HG03432 (cell line): ENCODE data around the gene RAMACL.

Source experiments
- ATAC-seq: cut with Tn5 transposase; IDR thresholded peaks from one replicate; pipeline ENCODE4 v1.9.1; 2021; ENCODE audit warnings: mild to moderate bottlenecking, moderate library complexity; ENCODE audit not compliant: unreplicated experiment

The RAMACL gene

DNA sequence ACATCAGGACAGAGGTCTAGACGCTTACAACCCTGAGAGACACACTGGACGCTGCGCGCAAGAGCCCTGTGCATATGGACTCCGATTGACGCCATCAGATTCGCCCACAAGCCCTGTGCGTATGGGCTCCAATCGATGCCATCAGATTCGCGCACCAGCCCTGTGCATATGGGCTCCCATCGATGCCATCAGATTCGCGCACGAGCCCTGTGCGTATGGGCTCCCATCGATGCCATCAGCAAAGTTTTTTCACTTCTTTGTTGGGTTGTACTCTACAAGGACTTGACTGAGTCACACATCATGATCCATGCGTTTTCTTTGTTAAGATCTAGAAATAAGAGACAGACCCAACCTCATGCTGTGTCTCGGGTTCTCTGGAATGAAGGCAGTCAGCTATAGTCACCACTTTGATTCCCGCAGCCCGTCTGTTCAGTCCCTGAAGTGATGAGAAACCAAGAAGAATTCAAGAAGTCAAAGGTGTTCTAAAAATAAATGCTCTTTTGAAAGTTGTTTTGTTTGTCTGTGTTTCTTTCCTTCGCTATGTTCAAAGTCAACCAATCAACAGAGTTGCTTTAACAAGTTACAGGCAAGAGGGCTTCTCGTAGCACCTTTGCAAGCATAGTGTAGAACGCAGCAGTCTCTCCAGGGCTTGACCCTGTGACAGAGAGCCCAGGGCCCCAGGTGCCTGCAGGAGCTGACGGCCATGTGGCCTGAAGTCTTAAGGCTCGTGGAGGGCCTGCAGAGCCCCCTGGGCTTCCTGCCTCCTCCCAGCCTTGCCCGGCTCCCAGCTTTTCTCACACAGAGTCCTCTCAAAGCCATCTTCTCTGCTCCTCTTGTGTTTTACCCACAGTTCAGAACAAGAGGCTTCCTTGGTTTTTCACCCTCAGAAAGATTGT lies 32.6 kb upstream of the RAMACL start:
- no peak for ATAC-seq

DNA sequence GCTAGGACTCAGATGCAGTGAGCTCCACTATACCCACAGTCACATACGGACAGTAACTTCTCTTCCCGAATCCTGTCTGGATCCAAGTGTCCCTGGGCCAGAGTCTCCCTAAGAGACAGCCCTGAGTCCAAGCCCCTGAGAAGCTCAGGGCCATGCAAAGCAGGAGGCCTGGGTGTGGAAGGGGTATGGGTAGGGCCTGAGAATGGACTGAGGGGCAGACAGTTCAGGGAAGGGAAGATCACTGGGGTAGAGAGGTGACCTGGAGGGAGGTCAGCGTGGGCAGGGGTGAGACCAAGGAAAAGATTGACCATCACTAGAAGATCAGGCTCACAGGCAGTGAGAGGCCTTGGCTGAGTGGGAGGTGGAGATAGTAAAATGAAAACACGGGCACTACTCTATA lies 31.8 kb upstream of the RAMACL start:
- ATAC-seq = no peak

DNA sequence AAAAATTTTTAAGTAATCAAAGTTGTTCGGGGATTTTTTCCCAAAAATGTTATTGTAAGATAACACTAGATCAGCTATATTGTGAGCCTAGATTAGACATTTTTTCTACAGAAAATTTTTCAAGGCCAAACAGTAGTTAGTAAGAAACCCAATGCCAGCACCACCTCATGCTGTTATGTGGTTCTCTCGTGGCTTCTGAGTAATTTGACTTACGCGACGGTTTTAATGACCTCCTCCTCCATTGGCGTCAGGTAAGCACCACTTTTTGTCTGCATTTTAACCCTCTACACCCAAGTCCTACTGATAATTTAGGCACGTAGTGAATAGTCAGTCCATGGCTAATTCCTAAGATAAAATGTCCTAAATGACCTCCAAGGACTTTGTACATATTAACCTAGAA lies 30.9 kb upstream of the RAMACL start:
- no peak for ATAC-seq

DNA sequence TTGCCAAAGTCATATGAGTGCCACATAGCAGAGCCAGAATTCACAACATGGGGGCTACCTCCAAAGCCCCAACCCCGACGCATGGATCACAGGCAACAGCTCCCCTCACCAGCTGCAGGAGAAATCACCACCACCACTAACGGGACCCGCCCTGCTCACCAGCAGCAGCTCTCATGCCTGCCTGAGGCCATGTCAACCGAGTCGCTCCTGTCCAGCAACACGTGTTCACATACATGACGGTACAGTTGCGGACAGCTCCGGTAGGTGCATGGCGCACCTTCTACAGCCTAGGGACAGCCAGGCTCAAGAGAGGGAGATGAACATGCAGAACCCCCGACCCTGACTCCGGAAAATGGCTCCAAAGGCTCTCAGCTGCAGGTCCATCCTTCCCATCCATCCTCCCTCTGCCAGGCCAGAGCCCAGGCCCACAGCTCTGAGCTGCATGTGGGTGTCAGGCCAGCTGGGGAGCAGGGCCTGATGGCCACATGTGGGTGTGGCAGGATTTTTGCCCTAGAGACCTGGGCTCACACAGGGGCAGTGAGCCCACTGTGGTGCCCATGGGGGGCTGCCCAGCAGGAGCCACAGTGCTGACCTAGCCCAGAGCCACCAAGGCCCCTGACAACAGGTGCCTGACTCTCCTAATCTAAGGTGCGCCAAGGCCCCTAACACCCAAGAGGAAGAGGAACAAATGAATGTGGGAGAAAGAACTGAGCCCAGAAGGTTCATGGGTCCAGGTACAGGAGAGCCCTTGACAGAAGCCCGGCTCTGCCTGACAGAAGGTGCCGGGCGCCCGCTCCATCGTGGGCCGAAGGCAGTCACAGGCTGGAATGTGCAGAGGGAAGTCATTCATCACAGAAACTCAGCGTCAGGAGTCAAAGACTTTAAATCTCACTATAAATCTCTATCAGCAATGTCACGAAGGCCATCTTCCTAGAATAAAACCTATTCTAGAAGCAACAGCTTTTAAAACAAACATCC lies 30.1 kb upstream of the RAMACL start:
- no peak for ATAC-seq

DNA sequence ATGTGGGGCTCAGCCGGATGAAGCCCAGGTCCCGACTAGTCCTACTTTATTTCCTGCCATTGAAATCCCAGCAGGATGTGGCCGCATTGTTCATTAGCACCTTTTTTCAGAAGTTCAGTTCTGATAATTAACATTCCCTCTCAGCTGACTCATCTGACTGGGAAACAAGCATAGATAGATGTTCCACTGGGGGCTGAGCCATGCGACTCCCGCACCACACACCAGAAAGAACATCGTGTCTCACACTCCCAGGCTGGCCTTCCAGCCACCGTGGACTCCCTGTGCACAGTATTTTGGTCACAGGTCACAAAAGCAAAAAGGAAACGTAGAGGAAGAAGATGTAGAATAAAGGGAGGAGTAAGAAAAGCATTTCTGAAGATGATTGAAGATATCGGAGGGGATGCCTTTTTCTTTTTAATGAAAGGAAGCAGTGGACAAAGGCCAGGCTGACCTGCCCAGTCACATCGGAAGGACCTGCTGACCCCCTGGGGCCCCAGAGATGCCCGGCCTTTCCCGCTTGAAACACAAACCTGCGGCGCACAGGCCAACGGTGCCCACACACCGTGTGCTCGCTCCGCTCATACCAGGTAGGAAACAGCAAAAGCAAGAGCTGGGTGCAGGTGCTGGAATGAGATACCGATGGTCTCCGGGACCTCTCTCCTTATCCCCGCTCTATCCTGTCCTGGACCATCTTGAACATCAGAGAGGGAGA lies 28.7 kb upstream of the RAMACL start:
- no peak for ATAC-seq

DNA sequence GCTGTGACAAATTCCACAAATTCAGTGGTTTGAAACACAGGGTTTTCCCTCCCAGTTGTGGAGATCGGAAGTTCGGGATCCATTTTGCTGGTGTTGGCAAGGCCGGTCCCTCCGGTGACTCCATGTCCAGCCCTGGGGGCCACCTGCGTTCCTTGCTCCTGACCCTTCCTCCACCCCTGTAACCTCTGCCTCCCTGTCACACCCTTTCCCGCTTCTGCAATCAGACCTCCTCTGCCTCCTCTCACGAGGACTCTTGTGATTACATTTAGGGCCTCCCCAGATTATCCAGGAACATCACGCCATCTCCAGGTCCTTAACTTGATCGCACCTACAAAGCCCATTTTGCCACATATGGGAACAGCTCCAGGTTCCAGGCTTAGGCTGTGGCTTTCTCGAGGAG lies 28.1 kb upstream of the RAMACL start:
- ATAC-seq = no peak

DNA sequence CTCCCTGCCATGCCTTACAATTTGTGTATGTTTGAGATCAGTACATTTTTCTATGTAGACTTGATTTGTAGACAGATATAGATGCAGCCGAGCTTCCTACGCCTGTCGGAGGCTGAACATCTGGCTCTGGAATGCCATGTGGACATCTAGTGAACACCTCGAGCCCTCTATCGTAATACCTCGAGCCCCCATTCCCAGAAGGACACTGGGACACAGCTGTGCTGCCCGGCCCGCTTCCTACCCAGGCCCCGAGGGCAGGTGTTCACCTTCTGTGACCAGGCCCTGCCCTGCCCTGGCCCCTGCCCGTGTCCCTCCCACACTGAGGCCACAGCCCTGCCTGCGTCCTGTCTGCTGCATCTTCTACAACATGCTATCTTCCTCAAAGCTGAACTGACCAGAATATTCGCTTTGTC lies 27.7 kb upstream of the RAMACL start:
- ATAC-seq = no peak

DNA sequence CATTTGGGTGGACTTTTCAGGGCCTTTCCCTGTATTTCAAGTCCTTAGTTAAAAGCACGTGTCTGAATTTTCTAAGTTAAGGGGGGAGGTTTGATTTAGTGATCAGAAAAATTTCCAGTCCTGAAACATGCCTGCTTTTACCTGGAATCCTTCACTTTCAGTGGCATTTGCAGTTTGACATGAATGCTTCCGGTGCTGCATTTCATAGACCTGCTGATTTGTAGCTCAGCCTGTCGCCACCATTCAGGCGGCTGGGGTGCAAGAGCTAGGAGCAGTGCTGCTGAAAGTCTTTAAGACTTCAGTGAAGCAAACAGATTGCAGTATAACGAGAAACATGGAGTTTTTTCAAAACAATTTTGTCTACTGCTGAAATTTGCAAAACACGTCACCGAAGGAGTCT lies 26.5 kb upstream of the RAMACL start:
- no peak for ATAC-seq

DNA sequence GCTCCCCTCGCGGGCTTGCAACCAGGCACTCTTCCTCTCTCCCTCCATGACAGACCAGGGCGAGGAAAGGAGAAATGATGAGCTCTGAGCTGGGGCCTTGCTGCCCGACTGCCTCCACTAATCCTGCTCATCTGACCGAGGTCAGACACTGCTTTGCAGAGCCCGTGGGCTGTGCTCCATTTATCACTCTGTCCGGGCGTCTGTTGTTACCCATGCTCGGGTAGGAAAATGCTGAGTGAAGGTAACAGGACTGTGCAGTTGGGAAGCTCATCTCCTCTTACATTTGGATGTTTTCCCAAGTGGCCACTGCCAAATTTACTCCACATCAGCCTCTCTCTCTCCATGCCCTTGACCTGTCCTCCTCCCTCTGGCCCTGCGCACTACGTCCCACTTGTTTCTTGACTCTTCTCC lies 26.0 kb upstream of the RAMACL start:
- no peak for ATAC-seq

DNA sequence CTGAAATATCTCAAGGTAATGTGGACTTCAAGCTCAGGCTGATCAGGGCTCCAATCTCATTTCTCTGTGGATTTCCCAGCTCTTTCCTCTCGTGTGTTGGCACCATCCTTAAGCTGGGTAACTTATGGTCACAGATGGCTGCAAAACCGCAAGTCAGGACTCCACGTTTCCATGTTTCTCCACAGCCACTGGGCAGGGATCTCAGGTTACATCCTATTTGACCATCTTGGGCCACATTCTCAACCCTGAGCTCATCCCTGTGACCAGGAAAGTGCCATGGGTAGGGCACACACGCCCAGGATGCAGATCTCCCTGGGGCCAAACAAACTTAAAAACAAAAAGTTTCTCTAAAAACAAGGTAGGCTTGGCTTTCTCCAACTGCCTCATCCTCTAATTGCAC lies 25.2 kb upstream of the RAMACL start:
- ATAC-seq = no peak

DNA sequence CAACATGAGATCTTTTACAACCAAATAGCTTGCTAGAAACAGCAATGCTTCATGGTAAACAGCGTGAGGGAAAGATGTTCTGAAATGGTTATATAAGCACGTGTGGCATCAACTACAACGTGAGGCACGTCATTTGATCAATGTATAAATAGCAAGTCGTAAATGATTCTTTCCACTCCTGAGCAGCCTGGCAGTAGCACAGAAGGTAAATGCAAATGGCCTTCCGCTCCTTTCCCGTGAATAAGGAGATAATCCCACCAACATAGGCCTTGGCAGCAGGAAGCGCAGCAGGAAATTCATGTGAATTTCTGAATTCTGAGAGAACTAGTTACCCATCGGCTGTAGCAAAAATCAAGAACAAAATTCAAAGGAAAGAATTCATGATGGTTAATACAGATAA lies 23.6 kb upstream of the RAMACL start:
- ATAC-seq = no peak

DNA sequence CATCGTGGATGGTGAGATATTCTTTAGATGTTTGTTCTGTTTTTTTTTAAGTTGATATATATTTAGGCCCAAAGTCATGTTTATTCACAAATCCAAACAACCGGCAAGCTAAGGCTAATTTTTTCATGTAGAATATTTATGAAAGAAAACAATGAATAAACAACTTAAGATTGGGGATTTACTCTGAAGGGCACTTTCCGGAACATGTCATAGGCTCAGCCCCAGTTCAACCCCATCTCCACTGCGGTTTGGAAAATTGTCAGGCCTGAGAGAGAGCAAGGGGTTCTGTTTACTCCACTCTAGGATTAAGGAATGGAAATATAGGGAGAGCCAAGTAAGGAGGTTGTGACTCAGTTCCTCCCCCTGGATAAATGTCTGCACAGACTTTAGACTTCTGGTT lies 22.3 kb upstream of the RAMACL start:
- ATAC-seq = no peak

DNA sequence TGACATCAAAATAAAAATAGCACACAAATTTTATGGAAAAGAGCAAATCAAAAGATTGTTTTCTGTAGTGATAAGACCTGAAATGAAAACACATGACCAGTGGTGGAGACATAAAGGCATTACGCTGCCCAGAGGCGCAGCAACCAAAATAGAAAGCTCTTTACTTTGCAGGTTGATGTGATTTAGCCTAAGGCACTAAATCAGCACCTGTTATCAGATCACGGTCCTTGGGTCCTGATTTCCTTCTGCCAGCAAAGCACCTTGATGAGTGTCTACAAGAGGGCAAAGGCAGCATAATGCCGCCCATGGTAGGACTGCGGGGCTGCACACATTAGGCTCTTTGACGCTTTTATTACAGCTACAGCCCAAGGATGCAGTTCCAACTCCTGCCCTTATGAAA lies 19.3 kb upstream of the RAMACL start:
- ATAC-seq = no peak

DNA sequence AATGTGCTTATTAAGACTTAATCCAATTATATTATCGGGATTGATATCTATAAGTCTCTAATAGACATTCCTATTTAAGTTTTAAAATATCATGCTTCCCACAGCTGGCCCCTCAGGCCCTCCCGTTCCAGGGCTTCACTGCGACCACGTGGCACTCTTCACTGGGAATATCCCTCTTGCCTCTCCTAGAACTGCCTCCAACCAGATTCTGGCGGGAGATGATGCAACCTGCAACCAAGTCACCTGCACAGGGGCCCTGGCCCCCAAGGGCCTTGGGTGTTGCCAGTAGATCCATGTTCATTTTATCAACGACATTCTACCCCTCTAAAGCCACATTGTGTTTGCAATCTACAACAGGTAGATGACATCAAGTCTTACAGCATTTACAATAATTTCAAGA lies 18.4 kb upstream of the RAMACL start:
- no peak for ATAC-seq

DNA sequence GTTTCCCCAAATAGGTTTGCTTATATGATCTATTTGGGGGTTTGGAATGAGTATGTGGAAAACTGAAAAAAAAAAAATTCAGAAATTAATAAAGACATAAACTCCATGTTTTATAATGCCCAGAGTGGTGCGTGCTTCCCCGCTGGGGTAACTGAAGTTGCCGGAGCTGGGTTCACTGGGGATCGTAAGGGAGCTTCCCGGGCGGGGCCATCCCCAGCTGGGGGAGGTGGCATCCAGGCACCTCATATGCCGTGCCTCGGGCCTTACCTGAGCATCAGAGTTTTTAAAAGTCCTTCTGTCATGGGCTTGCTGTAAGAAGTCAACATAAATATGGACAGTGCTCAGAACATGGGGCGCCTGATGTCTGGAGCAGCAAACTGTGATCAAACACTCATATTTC lies 17.9 kb upstream of the RAMACL start:
- no peak for ATAC-seq

DNA sequence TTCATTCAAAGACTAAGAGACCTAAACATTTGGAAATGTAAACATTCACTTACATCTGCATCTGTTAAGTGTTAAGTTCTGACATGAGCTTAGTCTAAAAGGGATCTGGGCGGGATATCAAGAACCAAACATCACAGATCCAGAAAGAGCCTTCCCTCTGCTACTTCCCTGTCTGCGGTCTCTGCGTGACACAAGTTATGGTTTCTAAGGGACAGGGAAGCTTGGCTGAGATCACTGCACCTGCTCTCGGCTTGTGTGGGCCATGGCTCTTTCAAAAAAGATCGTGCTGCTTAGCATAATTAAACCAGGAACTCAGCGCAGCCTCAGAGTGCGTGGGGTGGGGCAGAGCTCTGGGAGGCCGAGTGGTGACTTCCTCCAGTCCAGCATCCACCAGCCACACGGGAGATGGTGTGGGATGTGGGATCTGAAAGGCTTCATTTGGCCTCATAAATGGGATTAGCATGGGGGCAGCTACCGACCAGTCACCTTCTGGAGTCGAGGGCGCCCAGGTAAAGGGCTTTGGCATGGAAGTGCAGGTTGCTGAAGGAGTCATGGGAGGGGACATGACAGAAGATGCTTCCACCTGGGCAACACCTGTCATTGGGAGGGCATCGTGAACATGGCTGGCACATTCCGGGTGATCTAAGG lies 16.7 kb upstream of the RAMACL start:
- no peak for ATAC-seq

DNA sequence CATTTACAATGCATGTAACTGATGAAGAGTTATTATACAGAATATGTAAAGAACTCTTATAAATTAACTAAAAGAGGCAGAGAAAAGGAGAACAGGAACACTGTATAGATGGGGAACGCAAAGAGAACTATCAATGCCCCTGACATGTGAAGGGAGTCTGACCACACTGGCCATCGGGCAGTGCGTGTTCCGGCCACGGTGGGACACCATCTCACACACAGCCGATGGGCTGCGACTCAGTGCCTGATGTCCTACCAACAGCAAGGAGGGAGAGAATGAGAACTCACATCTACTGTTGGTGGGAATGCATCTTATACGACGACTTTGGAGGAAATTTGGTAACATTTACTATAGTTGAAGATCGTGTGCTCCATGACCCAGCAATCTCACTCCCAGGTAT lies 15.5 kb upstream of the RAMACL start:
- no peak for ATAC-seq

DNA sequence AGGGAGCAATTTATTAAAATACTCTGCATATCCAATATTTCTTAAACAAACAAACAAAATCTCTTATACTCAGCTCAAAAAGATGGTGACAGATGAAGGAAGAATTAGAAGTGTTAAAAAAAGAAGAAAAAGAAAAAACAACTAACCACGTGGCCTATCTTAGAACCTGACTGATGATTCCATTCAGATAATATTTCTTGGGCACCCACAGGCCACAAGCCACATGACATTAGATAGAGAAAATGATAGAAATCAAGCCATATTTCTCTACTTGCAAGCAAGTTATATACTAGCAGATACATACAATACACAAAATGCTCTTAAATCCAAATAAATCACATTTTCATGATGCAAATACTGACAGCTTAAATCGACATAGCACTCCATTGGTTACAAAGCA lies 14.5 kb upstream of the RAMACL start:
- ATAC-seq = no peak

DNA sequence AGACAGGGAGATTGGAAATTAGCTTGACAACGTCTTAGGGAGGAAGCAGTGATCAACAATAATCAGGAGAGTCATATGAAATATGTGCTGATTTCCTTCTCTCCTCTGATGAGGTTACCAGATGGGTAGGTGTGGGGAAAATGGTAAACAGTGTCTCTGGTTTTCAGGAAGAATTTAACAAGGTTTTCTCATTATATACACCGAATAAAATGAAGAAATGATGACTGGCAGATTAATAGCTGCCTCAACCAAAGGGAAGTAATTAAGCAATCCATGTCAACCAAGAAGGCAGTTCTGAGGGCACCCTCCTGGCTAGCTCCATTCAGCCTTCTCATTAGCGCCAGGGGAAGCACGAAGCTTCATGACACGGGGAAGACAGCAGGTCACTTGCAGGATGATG lies 12.7 kb upstream of the RAMACL start:
- no peak for ATAC-seq

DNA sequence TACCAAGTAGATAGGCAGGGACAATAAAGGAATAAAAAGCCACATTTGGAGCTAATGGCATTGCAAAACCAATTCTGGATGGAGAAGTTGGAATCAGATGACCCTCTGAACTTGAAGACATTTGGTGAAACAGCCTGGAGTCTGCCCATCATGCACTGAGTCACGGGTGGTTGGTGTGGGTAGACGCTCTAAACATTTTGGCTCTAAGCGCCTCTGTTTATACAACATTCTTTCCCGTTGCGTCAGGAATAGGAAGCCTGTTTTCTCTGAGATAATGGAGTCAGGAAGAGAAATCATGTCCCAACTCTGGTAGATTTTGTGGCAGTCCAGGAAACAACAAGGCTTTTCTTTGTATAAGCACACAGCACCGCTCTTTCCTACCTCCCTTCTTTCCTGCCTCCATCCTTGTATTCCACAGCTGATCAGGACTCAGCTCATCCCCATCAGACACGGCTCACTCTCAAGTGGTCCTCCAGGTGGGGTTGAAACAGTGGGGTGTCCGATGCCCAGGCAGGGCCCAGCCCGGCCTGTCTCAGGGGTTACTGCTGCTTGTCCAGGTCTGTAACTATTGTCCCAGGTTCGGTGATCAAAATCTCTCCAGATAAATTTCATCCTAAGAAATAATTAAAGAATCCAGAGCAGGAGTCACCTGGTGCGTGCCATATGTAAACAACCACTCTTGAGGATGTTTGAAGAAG lies 12.1 kb upstream of the RAMACL start:
- no peak for ATAC-seq
